Thyroid gland (tissue), 4 donors: ENCODE data around the gene COMMD9. TPM values are rescaled to one million over a fixed set of nuclear protein-coding genes. Genes with fewer than 3 reads are reported as not detected.

ENCODE experiments used
- DNase-seq, 2 donors: peaks; one replicate each; pipeline ENCODE4 v3.0.0-alpha.2; 2019
- H3K27ac ChIP-seq, 3 donors: fragments of 200-600 bp; sonication (generic); 1 replicate in 2 of 3; 2 replicates in 1 of 3; pipeline ENCODE4 v1.5.1; 2016 to 2019; ENCODE audit warnings: mild to moderate bottlenecking in 1 of 3, moderate library complexity in 1 of 3
- H3K27me3 ChIP-seq: fragments of 200-600 bp; sonication (generic); one replicate; pipeline ENCODE4 v1.5.1; 2019
- H3K36me3 ChIP-seq, 2 donors: fragments of 200-600 bp; sonication (generic); one replicate each; pipeline ENCODE4 v1.5.1; 2016 to 2019
- H3K4me1 ChIP-seq, 2 donors: fragments of 200-600 bp; sonication (generic); one replicate each; pipeline ENCODE4 v1.5.1; 2017 to 2019
- H3K4me3 ChIP-seq, 3 donors: fragments of 200-600 bp; sonication (generic); replicated peaks in 1 of 3; 1 replicate in 2 of 3; 2 replicates in 1 of 3; pipeline ENCODE4 v1.5.1; 2016; ENCODE audit warnings: mild to moderate bottlenecking in 1 of 3
- H3K9me3 ChIP-seq: fragments of 200-600 bp; sonication (generic); one replicate; pipeline ENCODE4 v1.5.1; 2017
- POLR2A ChIP-seq, 2 donors: fragments of 450-650 bp; IDR thresholded peaks; one replicate each; pipeline ENCODE4 v1.6.1; 2017; ENCODE audit warnings: antibody characterized with exemption in 2 of 2, mild to moderate bottlenecking in 2 of 2, moderate library complexity in 1 of 2
- WGBS, 2 donors: methylation state at CpG; one replicate each; pipeline ENCODE4 v1.1.5; 2017; 5-methylcytosine and 5-hydroxymethylcytosine counted together
- intact Hi-C: fragments of 100-400 bp; cut with DNase I; formaldehyde crosslinking; loops from one replicate; pipeline ENCODE4 v1.15.1; 2023
- total RNA-seq, 4 donors: library from RNA; depleted of rRNA; stranded (reverse); fragments of >200 nt; gene quantifications; one replicate each; pipeline ENCODE4 v1.2.3, GENCODE V29; 2016
- TF ChIP-seq, protein P1 (sequence below), 6 experiments: fragments of 200-600 bp in 3 of 6; fragments of 450-650 bp in 3 of 6; sonication (generic) in 3 of 6; IDR thresholded peaks; one replicate each; pipeline ENCODE4 v1.5.1; 2016 to 2019; ENCODE audit warnings: antibody characterized with exemption in 6 of 6, mild to moderate bottlenecking in 2 of 6, inconsistent platforms in 1 of 6, moderate library complexity in 1 of 6

The COMMD9 gene
- total RNA-seq, 4 donors from 2014 or later, result 43.5 to 52.6 (median 51.0) TPM

DNA sequence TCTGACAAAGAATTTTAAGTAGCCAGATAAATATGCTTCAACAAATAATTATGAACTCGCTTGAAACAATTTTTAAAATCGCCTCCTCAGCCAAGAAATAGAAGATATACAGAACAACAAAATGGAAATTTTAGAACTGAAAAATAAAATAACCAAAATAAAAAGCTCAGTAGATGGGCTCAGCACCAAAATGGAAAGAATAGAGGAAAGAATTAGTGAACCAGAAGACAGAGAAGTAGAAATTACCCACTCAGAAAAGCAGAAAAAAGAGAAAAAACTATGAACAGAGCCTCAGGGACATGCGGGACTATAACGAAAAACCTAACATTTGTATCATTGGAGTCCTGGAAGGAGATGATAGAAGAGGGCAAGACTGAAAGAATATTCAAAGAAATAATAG is 7.4 kb downstream of the COMMD9 start:
- WGBS, 2 donors, result 82 to 94% methylated on average over 4 of the region's 4 CpGs
- Histone ChIP-seq H3K36me3 (no peaks in the 10 kb centered on the region), H3K27ac (no peak overlapping the region), H3K9me3 (no peaks in the 10 kb centered on the region), H3K4me3 (no peak overlapping the region), H3K27me3 (no peaks in the 10 kb centered on the region), H3K4me1 (peaks cover 0 to 6% of the 10 kb centered on the region in 2 donors)
- intact Hi-C loops, result no loop called here
- TF ChIP-seq POLR2A (IDR thresholded peaks at IDR 0.05), result no peak
- TF ChIP-seq, protein P1, sequence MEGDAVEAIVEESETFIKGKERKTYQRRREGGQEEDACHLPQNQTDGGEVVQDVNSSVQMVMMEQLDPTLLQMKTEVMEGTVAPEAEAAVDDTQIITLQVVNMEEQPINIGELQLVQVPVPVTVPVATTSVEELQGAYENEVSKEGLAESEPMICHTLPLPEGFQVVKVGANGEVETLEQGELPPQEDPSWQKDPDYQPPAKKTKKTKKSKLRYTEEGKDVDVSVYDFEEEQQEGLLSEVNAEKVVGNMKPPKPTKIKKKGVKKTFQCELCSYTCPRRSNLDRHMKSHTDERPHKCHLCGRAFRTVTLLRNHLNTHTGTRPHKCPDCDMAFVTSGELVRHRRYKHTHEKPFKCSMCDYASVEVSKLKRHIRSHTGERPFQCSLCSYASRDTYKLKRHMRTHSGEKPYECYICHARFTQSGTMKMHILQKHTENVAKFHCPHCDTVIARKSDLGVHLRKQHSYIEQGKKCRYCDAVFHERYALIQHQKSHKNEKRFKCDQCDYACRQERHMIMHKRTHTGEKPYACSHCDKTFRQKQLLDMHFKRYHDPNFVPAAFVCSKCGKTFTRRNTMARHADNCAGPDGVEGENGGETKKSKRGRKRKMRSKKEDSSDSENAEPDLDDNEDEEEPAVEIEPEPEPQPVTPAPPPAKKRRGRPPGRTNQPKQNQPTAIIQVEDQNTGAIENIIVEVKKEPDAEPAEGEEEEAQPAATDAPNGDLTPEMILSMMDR (IDR thresholded peaks at IDR 0.05), result no peak
- no peak for DNase-seq

DNA sequence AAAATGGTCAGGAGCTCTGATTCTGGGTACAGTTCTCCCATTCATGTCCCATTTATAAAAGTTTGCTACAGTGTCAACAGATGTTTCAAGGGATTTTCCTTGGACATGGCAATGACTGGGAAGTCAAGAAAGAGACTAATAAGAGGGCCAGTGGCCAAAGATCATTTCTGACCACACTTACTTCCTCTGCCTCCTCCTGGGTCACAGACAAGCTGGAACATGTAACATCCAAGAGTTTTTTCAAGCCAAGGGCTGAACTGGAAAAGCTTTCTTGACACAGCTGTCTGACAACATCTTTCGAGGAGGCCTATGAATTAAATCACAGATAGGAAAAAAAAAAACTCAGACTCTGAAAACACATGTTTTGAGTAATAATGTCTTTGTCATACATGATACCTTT is 8.7 kb downstream of the COMMD9 start:
- H3K4me1 ChIP-seq, result peaks cover 0 to 6% of the 10 kb centered on the region in 2 donors
- intact Hi-C loops, result no loop called here
- peaks cover 0 to 10% of the 10 kb centered on the region in 2 donors for H3K36me3 ChIP-seq
- no peaks in the 10 kb centered on the region for H3K27me3 ChIP-seq
- H3K27ac ChIP-seq, result no peak overlapping the region
- TF ChIP-seq, protein P1 (IDR thresholded peaks at IDR 0.05), result no peak
- no peak for TF ChIP-seq POLR2A (IDR thresholded peaks at IDR 0.05)
- no peaks in the 10 kb centered on the region for H3K9me3 ChIP-seq
- WGBS, 2 donors, result 70 to 90% methylated on average over 1 of the region's 1 CpG
- H3K4me3 ChIP-seq, result no peak overlapping the region
- DNase-seq, result no peak

DNA sequence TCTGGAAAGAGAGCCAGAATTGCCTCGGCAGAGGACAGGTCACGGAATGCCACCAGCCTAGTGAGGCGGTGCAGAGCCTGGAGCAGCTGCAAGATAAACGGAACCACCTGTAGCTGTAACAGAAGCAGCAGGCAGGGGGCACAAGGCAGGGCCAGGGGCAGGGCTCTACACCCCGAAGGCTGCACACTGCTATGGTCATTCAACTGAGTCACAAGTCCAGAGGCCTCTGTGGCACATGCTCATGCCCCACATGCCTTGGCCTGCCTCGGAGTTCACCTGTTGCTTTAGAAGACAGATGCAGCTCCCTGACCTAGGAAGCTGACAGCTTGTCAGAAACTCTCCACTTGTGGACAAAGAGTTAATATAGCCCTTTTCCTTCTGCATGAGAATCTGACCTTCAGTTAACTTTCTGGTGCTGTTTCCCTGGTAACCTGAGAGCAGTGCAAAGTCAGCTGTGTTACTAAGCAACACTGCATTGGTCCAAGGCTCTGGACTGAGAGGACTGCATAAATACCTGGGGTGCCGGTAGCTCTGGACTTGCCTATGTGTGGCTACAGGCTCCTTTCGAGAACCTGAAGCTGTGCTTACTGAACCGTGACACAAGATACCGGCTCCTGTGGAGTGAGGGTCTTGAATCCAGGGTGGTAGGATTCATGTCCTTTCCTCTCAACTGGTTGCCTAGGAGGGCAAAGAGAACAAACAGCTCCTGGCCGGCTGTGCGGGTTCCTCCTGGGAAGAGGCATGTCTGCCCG is 10.5 kb downstream of the COMMD9 start:
- TF ChIP-seq POLR2A (IDR thresholded peaks at IDR 0.05), result no peak
- TF ChIP-seq, protein P1 (IDR thresholded peaks at IDR 0.05), result peak in 2 of 6 experiments; percentile 10 to 32
- Histone ChIP-seq H3K27ac (peak overlapping the region in 1 of 3 donors; percentile 15), H3K4me1 (peaks cover 0 to 6% of the 10 kb centered on the region in 2 donors), H3K36me3 (peaks cover 9 to 21% of the 10 kb centered on the region in 2 donors), H3K9me3 (no peaks in the 10 kb centered on the region), H3K4me3 (no peak overlapping the region), H3K27me3 (no peaks in the 10 kb centered on the region)
- WGBS, 2 donors, result 54 to 65% methylated on average over 11 to 13 of the region's 13 CpGs
- intact Hi-C loops, result no loop called here
- peak; percentile 38 to 48 for DNase-seq

DNA sequence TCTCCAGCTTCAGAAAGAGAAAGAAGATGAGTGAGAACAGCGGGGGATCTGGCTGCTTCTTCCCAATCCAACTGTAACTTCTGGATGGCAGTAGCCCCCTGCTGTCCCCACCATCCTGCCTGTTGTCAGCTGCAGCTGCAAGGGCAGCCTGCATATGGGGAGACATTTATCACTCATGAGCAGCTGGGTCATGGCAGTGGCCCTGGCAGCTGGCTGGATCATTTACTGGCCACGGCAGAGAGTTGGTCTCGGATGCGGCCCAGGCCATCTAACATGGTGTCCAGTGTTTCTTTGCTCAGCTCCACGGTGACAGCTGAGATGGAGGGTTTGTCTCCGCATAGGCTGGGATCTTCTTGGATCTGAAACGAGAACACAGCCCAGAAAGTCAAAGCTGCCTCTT is 14.8 kb downstream of the COMMD9 start:
- no peak overlapping the region for H3K27ac ChIP-seq
- no peaks in the 10 kb centered on the region for H3K9me3 ChIP-seq
- 95 to 97% methylated on average over 4 to 5 of the region's 7 CpGs for WGBS, 2 donors
- no peak for DNase-seq
- peaks cover 25 to 36% of the 10 kb centered on the region in 2 donors for H3K36me3 ChIP-seq
- intact Hi-C loops, result no loop called here
- no peak for TF ChIP-seq POLR2A (IDR thresholded peaks at IDR 0.05)
- TF ChIP-seq, protein P1 (IDR thresholded peaks at IDR 0.05), result no peak
- no peak overlapping the region for H3K4me3 ChIP-seq
- H3K4me1 ChIP-seq, result peaks cover 0 to 6% of the 10 kb centered on the region in 2 donors
- no peaks in the 10 kb centered on the region for H3K27me3 ChIP-seq

DNA sequence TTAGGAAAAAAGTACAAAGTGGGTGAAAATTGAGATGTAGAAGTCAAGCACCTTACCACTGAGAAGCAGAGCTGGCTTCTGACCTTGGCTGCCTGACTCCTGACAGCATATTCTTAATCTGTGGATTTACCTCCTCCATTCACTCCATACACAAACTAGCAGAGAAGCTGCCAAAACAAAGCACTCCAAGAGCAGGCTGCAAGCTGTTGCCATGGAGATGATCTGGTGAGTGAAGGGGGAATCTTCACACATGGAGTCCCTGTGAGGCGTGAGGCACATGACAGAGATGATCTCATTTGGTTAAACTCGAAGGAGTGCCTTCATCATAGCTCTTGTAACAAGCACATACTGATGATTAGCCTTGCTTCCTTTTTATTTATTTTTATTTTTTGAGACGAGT is 16.1 kb downstream of the COMMD9 start:
- Histone ChIP-seq H3K4me1 (no peaks in the 10 kb centered on the region), H3K9me3 (no peaks in the 10 kb centered on the region), H3K36me3 (peaks cover 25 to 36% of the 10 kb centered on the region in 2 donors), H3K27me3 (no peaks in the 10 kb centered on the region), H3K4me3 (no peak overlapping the region), H3K27ac (no peak overlapping the region)
- 70 to 92% methylated on average over 3 of the region's 3 CpGs for WGBS, 2 donors
- intact Hi-C loops, result no loop called here
- TF ChIP-seq, protein P1 (IDR thresholded peaks at IDR 0.05), result no peak
- TF ChIP-seq POLR2A (IDR thresholded peaks at IDR 0.05), result no peak
- no peak for DNase-seq
